ENCODE data around the gene FOXP1.
"Not testable (repeated sequence)": the region's sequence is repeated elsewhere in the genome, so short reads cannot be mapped to it uniquely, and the experiment has no call there.

The FOXP1 gene

GRCh38 chr3:71441925-71442651 lies 141.4 kb downstream of the FOXP1 start:
- Histone ChIP-seq H3K4me1 (ENCODE audit: control insufficient read depth in 2 of 2, insufficient read depth in 2 of 2, low read length in 2 of 2) (peaks cover 13 to 16% of the 10 kb centered on the region in 2 donors), H3K9ac (ENCODE audit: low read depth in 1 of 2, low read length in 2 of 2) (no peak overlapping the region), H3K4me3 (ENCODE audit: low read length in 2 of 2) (no peak overlapping the region), H3K27me3 (ENCODE audit: control insufficient read depth in 2 of 2, insufficient read depth in 2 of 2, low read length in 2 of 2) (no peaks in the 10 kb centered on the region), H3K9me3 (ENCODE audit: control insufficient read depth in 2 of 2, low read length in 2 of 2) (no peaks in the 10 kb centered on the region), H3K36me3 (ENCODE audit: control insufficient read depth in 2 of 2, insufficient read depth in 2 of 2, low read length in 2 of 2) (no peaks in the 10 kb centered on the region), H3K27ac (ENCODE audit: low read depth in 2 of 2, low read length in 2 of 2) (peak overlapping the region in 1 of 2 donors; percentile 38)

GRCh38 chr3:71441217-71441924 lies 142.2 kb downstream of the FOXP1 start:
- Histone ChIP-seq H3K4me1 (ENCODE audit: control insufficient read depth in 2 of 2, insufficient read depth in 2 of 2, low read length in 2 of 2) (peaks cover 13 to 16% of the 10 kb centered on the region in 2 donors), H3K9ac (ENCODE audit: low read depth in 1 of 2, low read length in 2 of 2) (no peak overlapping the region), H3K27me3 (ENCODE audit: control insufficient read depth in 2 of 2, insufficient read depth in 2 of 2, low read length in 2 of 2) (no peaks in the 10 kb centered on the region), H3K4me3 (ENCODE audit: low read length in 2 of 2) (no peak overlapping the region), H3K27ac (ENCODE audit: low read depth in 2 of 2, low read length in 2 of 2) (peak overlapping the region in 1 of 2 donors; percentile 25), H3K9me3 (ENCODE audit: control insufficient read depth in 2 of 2, low read length in 2 of 2) (no peaks in the 10 kb centered on the region), H3K36me3 (ENCODE audit: control insufficient read depth in 2 of 2, insufficient read depth in 2 of 2, low read length in 2 of 2) (no peaks in the 10 kb centered on the region)

- no peak overlapping the region for H3K9ac ChIP-seq (ENCODE audit: low read depth in 1 of 2, low read length in 2 of 2)
- H3K36me3 ChIP-seq (ENCODE audit: control insufficient read depth in 2 of 2, insufficient read depth in 2 of 2, low read length in 2 of 2), result no peaks in the 10 kb centered on the region
- H3K27me3 ChIP-seq (ENCODE audit: control insufficient read depth in 2 of 2, insufficient read depth in 2 of 2, low read length in 2 of 2), result no peaks in the 10 kb centered on the region
- peaks cover 10% of the 10 kb centered on the region in 2 donors for H3K4me1 ChIP-seq (ENCODE audit: control insufficient read depth in 2 of 2, insufficient read depth in 2 of 2, low read length in 2 of 2)
- no peaks in the 10 kb centered on the region for H3K9me3 ChIP-seq (ENCODE audit: control insufficient read depth in 2 of 2, low read length in 2 of 2)
- no peak overlapping the region for H3K27ac ChIP-seq (ENCODE audit: low read depth in 2 of 2, low read length in 2 of 2)
- no peak overlapping the region for H3K4me3 ChIP-seq (ENCODE audit: low read length in 2 of 2)
These were observed 144.6 kb downstream of the FOXP1 start for GRCh38 chr3:71438904-71439303.

- Histone ChIP-seq H3K27me3 (ENCODE audit: control insufficient read depth in 2 of 2, insufficient read depth in 2 of 2, low read length in 2 of 2) (no peaks in the 10 kb centered on the region), H3K9ac (ENCODE audit: low read depth in 1 of 2, low read length in 2 of 2) (no peak overlapping the region), H3K4me3 (ENCODE audit: low read length in 2 of 2) (no peak overlapping the region), H3K4me1 (ENCODE audit: control insufficient read depth in 2 of 2, insufficient read depth in 2 of 2, low read length in 2 of 2) (peaks cover 6% of the 10 kb centered on the region in 2 donors), H3K36me3 (ENCODE audit: control insufficient read depth in 2 of 2, insufficient read depth in 2 of 2, low read length in 2 of 2) (no peaks in the 10 kb centered on the region), H3K27ac (ENCODE audit: low read depth in 2 of 2, low read length in 2 of 2) (no peak overlapping the region), H3K9me3 (ENCODE audit: control insufficient read depth in 2 of 2, low read length in 2 of 2) (no peaks in the 10 kb centered on the region)
These were observed 145.3 kb downstream of the FOXP1 start for GRCh38 chr3:71438071-71438685.

GRCh38 chr3:71436337-71436736 lies 147.2 kb downstream of the FOXP1 start:
- Histone ChIP-seq H3K36me3 (ENCODE audit: control insufficient read depth in 2 of 2, insufficient read depth in 2 of 2, low read length in 2 of 2) (no peaks in the 10 kb centered on the region), H3K27me3 (ENCODE audit: control insufficient read depth in 2 of 2, insufficient read depth in 2 of 2, low read length in 2 of 2) (no peaks in the 10 kb centered on the region), H3K4me1 (ENCODE audit: control insufficient read depth in 2 of 2, insufficient read depth in 2 of 2, low read length in 2 of 2) (peaks cover 5 to 11% of the 10 kb centered on the region in 2 donors), H3K4me3 (ENCODE audit: low read length in 2 of 2) (no peak overlapping the region), H3K27ac (ENCODE audit: low read depth in 2 of 2, low read length in 2 of 2) (no peak overlapping the region), H3K9me3 (ENCODE audit: control insufficient read depth in 2 of 2, low read length in 2 of 2) (no peaks in the 10 kb centered on the region), H3K9ac (ENCODE audit: low read depth in 1 of 2, low read length in 2 of 2) (no peak overlapping the region)

GRCh38 chr3:71435836-71436235 lies 147.7 kb downstream of the FOXP1 start:
- not testable (repeated sequence) for H3K27ac ChIP-seq (ENCODE audit: low read depth in 2 of 2, low read length in 2 of 2); H3K4me1 ChIP-seq (ENCODE audit: control insufficient read depth in 2 of 2, insufficient read depth in 2 of 2, low read length in 2 of 2); H3K4me3 ChIP-seq (ENCODE audit: low read length in 2 of 2); H3K9me3 ChIP-seq (ENCODE audit: control insufficient read depth in 2 of 2, low read length in 2 of 2); H3K27me3 ChIP-seq (ENCODE audit: control insufficient read depth in 2 of 2, insufficient read depth in 2 of 2, low read length in 2 of 2); H3K36me3 ChIP-seq (ENCODE audit: control insufficient read depth in 2 of 2, insufficient read depth in 2 of 2, low read length in 2 of 2); H3K9ac ChIP-seq (ENCODE audit: low read depth in 1 of 2, low read length in 2 of 2)

GRCh38 chr3:71433631-71434030 lies 149.9 kb downstream of the FOXP1 start:
- H3K27me3 ChIP-seq (ENCODE audit: control insufficient read depth in 2 of 2, insufficient read depth in 2 of 2, low read length in 2 of 2), result no peaks in the 10 kb centered on the region
- no peaks in the 10 kb centered on the region for H3K36me3 ChIP-seq (ENCODE audit: control insufficient read depth in 2 of 2, insufficient read depth in 2 of 2, low read length in 2 of 2)
- H3K9ac ChIP-seq (ENCODE audit: low read depth in 1 of 2, low read length in 2 of 2), result no peak overlapping the region
- no peak overlapping the region for H3K4me3 ChIP-seq (ENCODE audit: low read length in 2 of 2)
- no peaks in the 10 kb centered on the region for H3K9me3 ChIP-seq (ENCODE audit: control insufficient read depth in 2 of 2, low read length in 2 of 2)
- H3K4me1 ChIP-seq (ENCODE audit: control insufficient read depth in 2 of 2, insufficient read depth in 2 of 2, low read length in 2 of 2), result peaks cover 5 to 14% of the 10 kb centered on the region in 2 donors
- no peak overlapping the region for H3K27ac ChIP-seq (ENCODE audit: low read depth in 2 of 2, low read length in 2 of 2)

- peaks cover 13 to 19% of the 10 kb centered on the region in 2 donors for H3K4me1 ChIP-seq (ENCODE audit: control insufficient read depth in 2 of 2, insufficient read depth in 2 of 2, low read length in 2 of 2)
- no peaks in the 10 kb centered on the region for H3K36me3 ChIP-seq (ENCODE audit: control insufficient read depth in 2 of 2, insufficient read depth in 2 of 2, low read length in 2 of 2)
- H3K9me3 ChIP-seq (ENCODE audit: control insufficient read depth in 2 of 2, low read length in 2 of 2), result no peaks in the 10 kb centered on the region
- no peak overlapping the region for H3K27ac ChIP-seq (ENCODE audit: low read depth in 2 of 2, low read length in 2 of 2)
- H3K9ac ChIP-seq (ENCODE audit: low read depth in 1 of 2, low read length in 2 of 2), result no peak overlapping the region
- no peaks in the 10 kb centered on the region for H3K27me3 ChIP-seq (ENCODE audit: control insufficient read depth in 2 of 2, insufficient read depth in 2 of 2, low read length in 2 of 2)
- no peak overlapping the region for H3K4me3 ChIP-seq (ENCODE audit: low read length in 2 of 2)
These were observed 151.2 kb downstream of the FOXP1 start for GRCh38 chr3:71432044-71432975.

- H3K27ac ChIP-seq (ENCODE audit: low read depth in 2 of 2, low read length in 2 of 2), result no peak overlapping the region
These were observed 152.5 kb downstream of the FOXP1 start for GRCh38 chr3:71430941-71431552.

More at GRCh38 chr3:71430941-71431552, 152.5 kb downstream of the FOXP1 start:
- Histone ChIP-seq H3K27me3 (ENCODE audit: control insufficient read depth in 2 of 2, insufficient read depth in 2 of 2, low read length in 2 of 2) (no peaks in the 10 kb centered on the region), H3K4me3 (ENCODE audit: low read length in 2 of 2) (no peak overlapping the region), H3K4me1 (ENCODE audit: control insufficient read depth in 2 of 2, insufficient read depth in 2 of 2, low read length in 2 of 2) (peaks cover 13 to 19% of the 10 kb centered on the region in 2 donors), H3K9me3 (ENCODE audit: control insufficient read depth in 2 of 2, low read length in 2 of 2) (no peaks in the 10 kb centered on the region), H3K9ac (ENCODE audit: low read depth in 1 of 2, low read length in 2 of 2) (no peak overlapping the region), H3K36me3 (ENCODE audit: control insufficient read depth in 2 of 2, insufficient read depth in 2 of 2, low read length in 2 of 2) (no peaks in the 10 kb centered on the region)

Data from mucosa of rectum (tissue), 2 donors.